D721Med (cell line): ENCODE data around the gene MGAT5.

ENCODE experiments used
- DNase-seq: peaks from one replicate; pipeline ENCODE4 v3.0.0; 2011; ENCODE audit warnings: low spot score; ENCODE audit not compliant: insufficient read length
- FAIRE-seq: peaks from 2 replicates; lab custom pipeline; 2011; peaks lifted over from hg19 to GRCh38; lab: Jason Lieb, UNC
- TF ChIP-seq, protein P1 (sequence below): IDR thresholded peaks from 2 replicates; pipeline ENCODE4 v1.5.1; 2012; ENCODE audit warnings: mild to moderate bottlenecking, control low read depth; ENCODE audit not compliant: insufficient read depth; ENCODE audit errors: missing control alignments

MGAT5 gene

DNA sequence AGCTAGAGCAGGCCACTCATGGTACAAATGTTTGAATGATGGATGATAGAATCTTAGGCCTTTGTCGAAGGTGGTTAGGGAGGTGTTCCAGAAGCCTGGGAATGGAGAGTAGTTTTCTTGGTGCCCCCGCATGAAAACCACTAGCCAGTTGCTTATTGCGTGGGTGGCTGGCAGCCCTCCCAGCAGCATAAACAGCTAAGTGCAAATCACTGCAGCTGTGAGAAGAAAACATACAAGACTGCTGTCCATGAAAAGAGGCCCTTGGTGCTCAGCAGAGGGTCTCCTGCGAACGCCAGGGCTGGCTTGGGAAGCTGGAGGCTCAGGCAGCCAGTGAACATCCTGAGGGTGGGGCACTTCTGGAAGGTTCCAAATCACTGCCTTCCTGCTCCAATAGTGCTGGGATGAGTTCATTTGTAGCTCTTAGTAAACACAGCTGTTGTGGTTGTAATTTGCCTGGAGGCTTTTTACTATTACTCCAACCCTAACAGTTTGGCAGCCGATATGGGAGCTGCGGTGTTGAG is 118.8 kb downstream of the MGAT5 start:
- FAIRE-seq (no peak), DNase-seq (no peak)
- TF ChIP-seq, protein P1, sequence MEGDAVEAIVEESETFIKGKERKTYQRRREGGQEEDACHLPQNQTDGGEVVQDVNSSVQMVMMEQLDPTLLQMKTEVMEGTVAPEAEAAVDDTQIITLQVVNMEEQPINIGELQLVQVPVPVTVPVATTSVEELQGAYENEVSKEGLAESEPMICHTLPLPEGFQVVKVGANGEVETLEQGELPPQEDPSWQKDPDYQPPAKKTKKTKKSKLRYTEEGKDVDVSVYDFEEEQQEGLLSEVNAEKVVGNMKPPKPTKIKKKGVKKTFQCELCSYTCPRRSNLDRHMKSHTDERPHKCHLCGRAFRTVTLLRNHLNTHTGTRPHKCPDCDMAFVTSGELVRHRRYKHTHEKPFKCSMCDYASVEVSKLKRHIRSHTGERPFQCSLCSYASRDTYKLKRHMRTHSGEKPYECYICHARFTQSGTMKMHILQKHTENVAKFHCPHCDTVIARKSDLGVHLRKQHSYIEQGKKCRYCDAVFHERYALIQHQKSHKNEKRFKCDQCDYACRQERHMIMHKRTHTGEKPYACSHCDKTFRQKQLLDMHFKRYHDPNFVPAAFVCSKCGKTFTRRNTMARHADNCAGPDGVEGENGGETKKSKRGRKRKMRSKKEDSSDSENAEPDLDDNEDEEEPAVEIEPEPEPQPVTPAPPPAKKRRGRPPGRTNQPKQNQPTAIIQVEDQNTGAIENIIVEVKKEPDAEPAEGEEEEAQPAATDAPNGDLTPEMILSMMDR: no peak

DNA sequence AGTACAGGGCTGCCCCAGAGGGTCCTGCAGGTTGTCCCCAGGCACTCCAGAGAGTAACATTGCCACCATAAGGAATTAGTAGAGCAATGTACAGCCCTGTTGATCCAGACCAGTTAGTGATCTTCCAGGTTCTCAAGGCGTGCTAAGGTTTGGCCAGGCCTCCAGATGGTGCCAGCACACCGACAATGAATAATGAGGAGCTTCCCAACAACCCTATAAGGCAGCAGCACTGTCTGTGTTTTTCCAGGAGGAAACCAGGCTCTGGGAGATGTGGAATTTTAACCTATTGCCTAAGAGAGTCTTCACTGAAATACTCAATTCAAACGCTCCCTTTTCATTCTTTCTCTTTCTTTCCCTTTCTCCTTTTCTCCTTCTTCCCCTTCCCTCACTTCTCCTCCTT is 122.1 kb downstream of the MGAT5 start:
- TF ChIP-seq, protein P1: peak; percentile 40
- DNase-seq (no peak), FAIRE-seq (no peak)

DNA sequence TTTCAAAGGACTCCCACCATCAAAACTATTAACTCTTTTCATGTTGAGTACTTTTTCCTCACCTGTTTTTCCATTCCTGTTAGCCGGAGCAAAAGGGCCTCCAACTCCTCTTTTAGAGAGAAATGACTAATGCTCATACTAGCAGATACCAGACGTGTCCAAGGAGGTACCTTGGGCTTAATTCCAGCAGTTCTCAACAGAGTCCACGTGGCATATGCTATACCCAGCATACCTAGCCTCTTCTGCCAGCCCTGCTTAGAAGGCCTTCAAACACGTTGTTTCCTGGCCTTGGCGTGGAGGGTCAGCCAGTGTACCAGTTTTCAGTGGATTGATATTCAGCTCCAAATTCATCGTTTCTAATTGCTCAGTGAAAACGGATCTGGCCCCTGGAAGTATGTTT is 123.9 kb downstream of the MGAT5 start:
- DNase-seq: no peak

DNA sequence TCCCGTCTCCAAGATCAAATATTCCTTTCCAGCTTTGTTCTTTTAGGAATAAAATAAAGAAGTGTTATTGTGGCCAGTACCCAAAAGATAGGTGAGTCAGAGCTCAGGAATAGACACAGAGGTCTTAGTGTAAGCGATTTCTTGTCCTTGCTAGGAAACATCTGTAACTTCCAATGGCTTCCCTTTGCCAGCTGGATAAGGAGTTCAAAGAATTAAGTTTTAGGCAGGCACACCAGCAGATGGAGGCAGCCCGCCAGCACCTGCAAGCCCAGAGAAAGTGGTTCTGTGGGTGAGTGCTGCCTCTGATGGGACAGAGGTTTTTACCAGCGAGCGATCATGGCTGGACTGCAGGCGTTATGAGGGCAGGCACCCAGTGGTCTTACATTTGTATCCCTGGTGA is 125.4 kb downstream of the MGAT5 start:
- TF ChIP-seq, protein P1: no peak
- DNase-seq: no peak
- no peak for FAIRE-seq

More for the DNA sequence above, 123.9 kb downstream of the MGAT5 start:
- no peak for FAIRE-seq
- TF ChIP-seq, protein P1: no peak

DNA sequence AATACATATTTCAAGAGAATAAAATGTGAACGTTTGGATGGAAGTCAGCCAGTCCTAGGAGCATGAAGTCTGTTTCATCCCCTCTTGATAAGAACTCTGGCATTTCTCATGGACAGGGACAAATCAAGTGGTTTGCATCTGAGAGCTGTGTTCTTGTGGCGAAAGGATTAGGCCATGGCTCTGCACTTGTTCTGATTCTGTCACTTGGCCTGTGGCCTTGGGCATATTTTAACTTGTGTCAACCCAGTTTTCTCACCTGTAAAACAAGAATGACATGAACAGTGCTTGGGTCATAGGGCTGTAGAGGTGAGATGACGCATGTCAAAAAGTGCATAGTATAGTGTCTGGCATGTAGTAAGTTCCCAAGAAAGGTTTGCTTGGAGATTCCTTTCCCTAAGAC is 125.8 kb downstream of the MGAT5 start:
- TF ChIP-seq, protein P1: no peak
- DNase-seq (no peak), FAIRE-seq (no peak)

DNA sequence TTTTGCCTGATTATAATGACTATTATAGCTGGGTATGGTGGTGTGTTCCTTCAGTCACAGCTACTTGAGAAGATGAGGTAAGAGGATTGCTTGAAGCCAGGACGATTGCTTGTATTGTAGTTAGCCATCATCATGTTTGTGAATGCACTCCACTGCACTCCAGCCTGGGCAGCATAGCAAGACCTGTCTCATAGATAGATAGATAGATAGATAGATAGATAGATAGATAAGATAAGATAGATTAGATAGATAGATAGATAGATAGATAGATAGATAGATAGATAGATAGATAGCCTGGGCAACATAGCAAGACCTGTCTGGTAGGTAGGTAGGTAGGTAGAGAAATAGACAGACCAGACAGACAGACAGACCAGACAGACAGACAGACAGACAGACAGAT is 127.3 kb downstream of the MGAT5 start:
- FAIRE-seq: no peak
- TF ChIP-seq, protein P1: no peak

DNA sequence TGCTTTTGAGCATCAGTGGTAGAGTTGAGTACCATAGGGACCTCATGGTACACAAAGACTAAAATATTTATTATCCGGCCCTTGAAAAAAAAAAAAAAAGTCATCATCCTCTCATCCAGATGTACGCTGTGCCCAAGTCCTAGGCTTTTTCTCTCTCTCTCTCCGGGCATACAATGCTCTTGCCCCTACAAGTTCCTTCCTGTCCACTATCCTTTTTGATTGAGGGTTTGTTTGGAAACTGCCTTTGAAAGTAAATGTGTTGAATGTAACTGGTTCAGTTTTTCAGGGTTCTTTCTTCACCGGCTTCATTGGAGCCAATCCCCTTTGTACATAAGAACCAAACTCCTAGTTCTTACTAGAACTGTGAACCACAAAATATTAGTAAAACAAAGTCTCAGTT is 130.3 kb downstream of the MGAT5 start:
- DNase-seq: no peak
- TF ChIP-seq, protein P1: no peak
- FAIRE-seq: no peak

More for the DNA sequence above, 127.3 kb downstream of the MGAT5 start:
- DNase-seq: no peak
